Astrocyte (in vitro differentiated cells and primary cell): ENCODE data around the gene RPS6KA1. TPM values are rescaled to one million over a fixed set of nuclear protein-coding genes. Genes with fewer than 3 reads are reported as not detected.

Experiments used
- DNase-seq: peaks from one replicate; pipeline ENCODE4 v3.0.0-alpha.2; 2010; ENCODE audit warnings: low read depth
- FAIRE-seq: peaks from 2 replicates; lab custom pipeline; 2011; peaks lifted over from hg19 to GRCh38; lab: Jason Lieb, UNC
- H2AFZ ChIP-seq: 2 replicates; pipeline ENCODE4 v1.6.0; 2012; ENCODE audit warnings: low read depth, low read length, inconsistent platforms
- H3K27ac ChIP-seq: 2 replicates; pipeline ENCODE4 v1.5.1; 2011; ENCODE audit warnings: low read depth, low read length, inconsistent platforms
- H3K27me3 ChIP-seq: 2 replicates; pipeline ENCODE4 v1.6.0; 2011; ENCODE audit warnings: low read length, inconsistent platforms; ENCODE audit not compliant: insufficient read depth
- H3K36me3 ChIP-seq: 2 replicates; pipeline ENCODE4 v1.5.1; 2011; ENCODE audit warnings: low read length, inconsistent platforms; ENCODE audit not compliant: insufficient read depth
- H3K4me1 ChIP-seq: 2 replicates; pipeline ENCODE4 v1.5.1; 2011; ENCODE audit warnings: low read length, inconsistent platforms; ENCODE audit not compliant: insufficient read depth
- H3K4me2 ChIP-seq: 2 replicates; pipeline ENCODE4 v1.6.0; 2012; ENCODE audit warnings: low read length, inconsistent platforms
- H3K4me3 ChIP-seq: 2 replicates; pipeline ENCODE4 v1.5.1; 2011; ENCODE audit warnings: low read depth, mild to moderate bottlenecking, low read length, inconsistent platforms; ENCODE audit not compliant: insufficient read depth
- H3K79me2 ChIP-seq: 2 replicates; pipeline ENCODE4 v1.6.0; 2012; ENCODE audit warnings: mild to moderate bottlenecking, low read length, inconsistent platforms; ENCODE audit not compliant: insufficient read depth
- H3K9ac ChIP-seq: 2 replicates; pipeline ENCODE4 v1.6.0; 2012; ENCODE audit warnings: mild to moderate bottlenecking, low read length, inconsistent platforms
- H3K9me3 ChIP-seq: 2 replicates; pipeline ENCODE4 v1.5.1; 2012; ENCODE audit warnings: low read depth, mild to moderate bottlenecking, low read length, inconsistent platforms; ENCODE audit not compliant: insufficient read depth
- H4K20me1 ChIP-seq: 2 replicates; pipeline ENCODE4 v1.6.0; 2012; ENCODE audit warnings: low read length, inconsistent platforms; ENCODE audit not compliant: insufficient read depth
- H3K27ac Mint-ChIP-seq: one replicate; pipeline ENCODE4 v1.8.0; 2021; ENCODE audit warnings: mild to moderate bottlenecking, mixed read lengths; ENCODE audit not compliant: unreplicated experiment
- H3K27me3 Mint-ChIP-seq: one replicate; pipeline ENCODE4 v1.8.0; 2021; ENCODE audit warnings: low read depth, mixed read lengths; ENCODE audit not compliant: unreplicated experiment
- H3K36me3 Mint-ChIP-seq: one replicate; pipeline ENCODE4 v1.8.0; 2021; ENCODE audit warnings: low read depth, mixed read lengths; ENCODE audit not compliant: unreplicated experiment
- H3K4me1 Mint-ChIP-seq: one replicate; pipeline ENCODE4 v1.8.0; 2021; ENCODE audit warnings: low read depth, mixed read lengths; ENCODE audit not compliant: unreplicated experiment
- H3K4me3 Mint-ChIP-seq: one replicate; pipeline ENCODE4 v1.8.0; 2021; ENCODE audit warnings: mild to moderate bottlenecking, moderate library complexity, mixed read lengths; ENCODE audit not compliant: unreplicated experiment
- H3K9me3 Mint-ChIP-seq: one replicate; pipeline ENCODE4 v1.8.0; 2021; ENCODE audit warnings: mild to moderate bottlenecking, mixed read lengths; ENCODE audit not compliant: unreplicated experiment
- EZH2 ChIP-seq: IDR thresholded peaks from 2 replicates; pipeline ENCODE4 v1.6.1; 2012; ENCODE audit warnings: mild to moderate bottlenecking, low read length, inconsistent platforms; ENCODE audit not compliant: insufficient read depth
- total RNA-seq: library from RNA; stranded (reverse); gene quantifications from 2 replicates; pipeline ENCODE4 v1.2.1, GENCODE V29; 2021
- TF ChIP-seq, protein P1 (sequence below): IDR thresholded peaks from 2 replicates; pipeline ENCODE4 v1.5.1; 2011; ENCODE audit warnings: low read depth, mild to moderate bottlenecking, inconsistent platforms, low read length, moderate library complexity; ENCODE audit not compliant: insufficient read depth

RPS6KA1 gene
- total RNA-seq, 1 donor from 2014 or later = 11.8 TPM

DNA sequence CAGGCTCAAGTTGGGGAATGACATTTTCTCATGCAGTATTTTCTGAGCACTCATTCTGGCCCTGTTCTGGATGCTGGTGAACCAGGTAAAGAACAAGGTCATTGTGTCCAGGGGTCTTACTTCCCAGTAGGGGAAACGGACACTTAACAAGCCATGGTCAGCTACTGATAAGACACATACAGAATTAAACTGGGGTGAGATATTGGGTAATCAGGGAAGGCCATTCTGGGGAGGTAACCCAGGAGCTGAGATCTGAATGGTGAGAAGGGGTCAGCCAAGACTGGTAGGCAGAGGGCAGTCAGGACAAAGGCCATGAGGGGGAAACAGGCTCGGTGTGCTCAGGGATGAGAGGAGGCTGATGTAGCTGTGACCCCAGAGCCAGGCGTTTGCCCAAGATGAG lies 45.8 kb downstream of the RPS6KA1 start:
- H3K4me3 Mint-ChIP-seq = no peak overlapping the region
- peaks cover 16% of the 10 kb centered on the region for H3K27me3 Mint-ChIP-seq
- Histone ChIP-seq H3K9me3 (no peaks in the 10 kb centered on the region), H4K20me1 (no peaks in the 10 kb centered on the region), H3K27ac (no peak overlapping the region), H3K4me2 (no peak overlapping the region), H3K4me3 (no peak overlapping the region), H3K27me3 (peaks cover 3% of the 10 kb centered on the region), H2AFZ (no peak overlapping the region), H3K36me3 (no peaks in the 10 kb centered on the region), H3K79me2 (no peaks in the 10 kb centered on the region), H3K9ac (no peak overlapping the region), H3K4me1 (peaks cover 5% of the 10 kb centered on the region)
- H3K36me3 Mint-ChIP-seq = peaks cover 11% of the 10 kb centered on the region
- FAIRE-seq = no peak
- DNase-seq = no peak
- TF ChIP-seq, protein P1, sequence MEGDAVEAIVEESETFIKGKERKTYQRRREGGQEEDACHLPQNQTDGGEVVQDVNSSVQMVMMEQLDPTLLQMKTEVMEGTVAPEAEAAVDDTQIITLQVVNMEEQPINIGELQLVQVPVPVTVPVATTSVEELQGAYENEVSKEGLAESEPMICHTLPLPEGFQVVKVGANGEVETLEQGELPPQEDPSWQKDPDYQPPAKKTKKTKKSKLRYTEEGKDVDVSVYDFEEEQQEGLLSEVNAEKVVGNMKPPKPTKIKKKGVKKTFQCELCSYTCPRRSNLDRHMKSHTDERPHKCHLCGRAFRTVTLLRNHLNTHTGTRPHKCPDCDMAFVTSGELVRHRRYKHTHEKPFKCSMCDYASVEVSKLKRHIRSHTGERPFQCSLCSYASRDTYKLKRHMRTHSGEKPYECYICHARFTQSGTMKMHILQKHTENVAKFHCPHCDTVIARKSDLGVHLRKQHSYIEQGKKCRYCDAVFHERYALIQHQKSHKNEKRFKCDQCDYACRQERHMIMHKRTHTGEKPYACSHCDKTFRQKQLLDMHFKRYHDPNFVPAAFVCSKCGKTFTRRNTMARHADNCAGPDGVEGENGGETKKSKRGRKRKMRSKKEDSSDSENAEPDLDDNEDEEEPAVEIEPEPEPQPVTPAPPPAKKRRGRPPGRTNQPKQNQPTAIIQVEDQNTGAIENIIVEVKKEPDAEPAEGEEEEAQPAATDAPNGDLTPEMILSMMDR = no peak
- TF ChIP-seq EZH2 = no peak
- H3K9me3 Mint-ChIP-seq = peaks cover 1% of the 10 kb centered on the region
- peaks cover 2% of the 10 kb centered on the region for H3K4me1 Mint-ChIP-seq
- no peak overlapping the region for H3K27ac Mint-ChIP-seq

DNA sequence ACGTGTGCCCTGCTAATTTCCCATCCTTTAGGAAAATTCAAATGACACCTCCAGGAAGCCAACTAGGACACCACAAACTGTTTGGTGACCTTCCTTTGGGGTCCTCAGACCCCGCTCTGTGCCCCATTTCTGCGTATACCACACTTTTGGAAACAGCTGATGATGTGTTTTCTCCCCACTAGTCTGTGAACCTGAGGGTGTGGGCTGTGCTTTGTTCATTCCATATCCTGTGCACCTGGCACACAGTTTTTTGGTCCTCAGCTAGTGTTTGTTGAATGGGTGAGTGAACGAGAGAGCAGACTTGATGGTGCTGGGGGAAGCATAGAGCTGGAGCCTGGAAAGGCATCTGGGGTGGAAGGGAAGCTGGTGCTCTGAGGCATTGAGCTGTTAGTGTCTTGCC lies 48.6 kb downstream of the RPS6KA1 start:
- H3K9ac ChIP-seq = no peak overlapping the region
- no peak for FAIRE-seq
- H3K4me2 ChIP-seq = no peak overlapping the region
- Mint-ChIP-seq H3K4me1 (no peaks in the 10 kb centered on the region), H3K27ac (no peak overlapping the region), H3K9me3 (peaks cover 1% of the 10 kb centered on the region), H3K27me3 (peaks cover 16% of the 10 kb centered on the region), H3K36me3 (peaks cover 7% of the 10 kb centered on the region), H3K4me3 (no peak overlapping the region)
- no peak overlapping the region for H3K4me3 ChIP-seq
- H3K4me1 ChIP-seq = peaks cover 5% of the 10 kb centered on the region
- no peaks in the 10 kb centered on the region for H3K36me3 ChIP-seq
- H3K79me2 ChIP-seq = no peaks in the 10 kb centered on the region
- H3K9me3 ChIP-seq = no peaks in the 10 kb centered on the region
- no peaks in the 10 kb centered on the region for H4K20me1 ChIP-seq
- H2AFZ ChIP-seq = no peak overlapping the region
- no peak for DNase-seq
- peaks cover 3% of the 10 kb centered on the region for H3K27me3 ChIP-seq
- no peak overlapping the region for H3K27ac ChIP-seq
- TF ChIP-seq EZH2 = no peak
- TF ChIP-seq, protein P1 = no peak

DNA sequence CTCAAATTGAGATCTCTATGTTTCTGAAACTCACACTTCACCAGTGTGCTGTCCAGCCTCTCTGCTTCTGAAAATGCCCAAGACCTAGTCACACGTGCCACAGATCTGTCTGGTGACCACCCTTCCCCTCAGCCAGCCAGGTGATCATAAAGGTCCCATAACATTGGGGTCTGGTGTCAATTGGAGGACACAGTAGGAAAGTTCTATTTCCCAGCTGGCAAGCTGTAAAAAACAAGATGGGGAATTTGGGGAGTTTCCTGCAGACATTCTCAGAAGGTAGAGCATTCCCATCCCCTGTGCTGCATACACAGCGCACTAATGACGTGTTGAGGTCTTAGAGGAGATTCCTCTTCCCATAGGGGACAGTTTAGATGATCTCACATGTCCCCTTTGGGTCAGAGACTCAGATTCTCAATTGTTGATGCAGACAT lies 50.1 kb downstream of the RPS6KA1 start:
- Histone ChIP-seq H3K9ac (no peak overlapping the region), H3K4me2 (no peak overlapping the region), H4K20me1 (no peaks in the 10 kb centered on the region), H3K79me2 (no peaks in the 10 kb centered on the region), H3K9me3 (no peaks in the 10 kb centered on the region), H3K36me3 (no peaks in the 10 kb centered on the region), H3K27me3 (peaks cover 3% of the 10 kb centered on the region), H2AFZ (no peak overlapping the region), H3K4me1 (peaks cover under 1% of the 10 kb centered on the region), H3K4me3 (no peak overlapping the region), H3K27ac (no peak overlapping the region)
- no peak for DNase-seq
- peaks cover 1% of the 10 kb centered on the region for H3K9me3 Mint-ChIP-seq
- peaks cover 16% of the 10 kb centered on the region for H3K27me3 Mint-ChIP-seq
- no peak for FAIRE-seq
- no peak for TF ChIP-seq EZH2
- TF ChIP-seq, protein P1 = no peak
- H3K27ac Mint-ChIP-seq = no peak overlapping the region
- no peak overlapping the region for H3K4me3 Mint-ChIP-seq
- peaks cover 4% of the 10 kb centered on the region for H3K36me3 Mint-ChIP-seq
- no peaks in the 10 kb centered on the region for H3K4me1 Mint-ChIP-seq
